ENCODE results near the gene COG4. TPM values are rescaled to one million over a fixed set of nuclear protein-coding genes. Genes with fewer than 3 reads are reported as not detected.

Gene COG4
- total RNA-seq, 6 experiments from 2014 or later: 24.5 to 32.9 (median 30.7) TPM

- ATAC-seq: no peak
Measured at GRCh38 chr16:70551788-70552187, 28.4 kb upstream of the COG4 start.

GRCh38 chr16:70550082-70550481 lies 26.7 kb upstream of the COG4 start:
- DNase-seq: no peak
- no peak for ATAC-seq
- WGBS (ENCODE audit: insufficient coverage, low coverage, low lambda C conversion rate, missing lambda C conversion rate): 80% methylated on average over 1 of the region's 1 CpG
- H3K4me1 ChIP-seq: no peaks in the 10 kb centered on the region
- H3K36me3 ChIP-seq: peaks cover 6 to 98% (median 52%) of the 10 kb centered on the region in 4 donors
- intact Hi-C loops (cut with DNase I): no loop called here
- H3K27me3 ChIP-seq: no peaks in the 10 kb centered on the region
- no peak for TF ChIP-seq CTCF (IDR thresholded peaks at IDR 0.05)
- no peak for TF ChIP-seq POLR2A (IDR thresholded peaks at IDR 0.05)
- no peak overlapping the region for H3K4me3 ChIP-seq
- H3K27ac ChIP-seq: no peak overlapping the region
- no peaks in the 10 kb centered on the region for H3K9me3 ChIP-seq

More at GRCh38 chr16:70551788-70552187, 28.4 kb upstream of the COG4 start:
- TF ChIP-seq POLR2A (IDR thresholded peaks at IDR 0.05): no peak
- TF ChIP-seq CTCF (IDR thresholded peaks at IDR 0.05): no peak
- 96% methylated on average over 3 of the region's 3 CpGs for WGBS (ENCODE audit: insufficient coverage, low coverage, low lambda C conversion rate, missing lambda C conversion rate)
- DNase-seq: no peak
- Histone ChIP-seq H3K9me3 (no peaks in the 10 kb centered on the region), H3K27ac (no peak overlapping the region), H3K36me3 (peaks cover 6 to 98% (median 52%) of the 10 kb centered on the region in 4 donors), H3K27me3 (no peaks in the 10 kb centered on the region), H3K4me3 (no peak overlapping the region), H3K4me1 (no peaks in the 10 kb centered on the region)
- intact Hi-C loops (cut with DNase I): no loop called here

GRCh38 chr16:70548936-70549335 lies 25.6 kb upstream of the COG4 start:
- no peak for ATAC-seq
- no peak for DNase-seq
- intact Hi-C loops (cut with DNase I): no loop called here
- TF ChIP-seq POLR2A (IDR thresholded peaks at IDR 0.05) (no peak), CTCF (IDR thresholded peaks at IDR 0.05) (no peak)
- H3K27me3 ChIP-seq: no peaks in the 10 kb centered on the region
- no peak overlapping the region for H3K4me3 ChIP-seq
- peaks cover 10 to 98% (median 55%) of the 10 kb centered on the region in 4 donors for H3K36me3 ChIP-seq
- no peak overlapping the region for H3K27ac ChIP-seq
- 88% methylated on average over 2 of the region's 2 CpGs for WGBS (ENCODE audit: insufficient coverage, low coverage, low lambda C conversion rate, missing lambda C conversion rate)
- no peaks in the 10 kb centered on the region for H3K9me3 ChIP-seq
- no peaks in the 10 kb centered on the region for H3K4me1 ChIP-seq

- TF ChIP-seq POLR2A (IDR thresholded peaks at IDR 0.05) (no peak), CTCF (IDR thresholded peaks at IDR 0.05) (no peak)
- Histone ChIP-seq H3K27me3 (no peaks in the 10 kb centered on the region), H3K4me3 (no peak overlapping the region), H3K4me1 (no peaks in the 10 kb centered on the region), H3K36me3 (peaks cover 11 to 99% (median 58%) of the 10 kb centered on the region in 4 donors), H3K9me3 (no peaks in the 10 kb centered on the region), H3K27ac (no peak overlapping the region)
- ATAC-seq (no peak), DNase-seq (no peak)
- intact Hi-C loops (cut with DNase I): no loop called here
- whole genome bisulfite sequencing (ENCODE audit: insufficient coverage, low coverage, low lambda C conversion rate, missing lambda C conversion rate): 100% methylated on average over 1 of the region's 1 CpG
Measured at GRCh38 chr16:70544548-70544947, 21.2 kb upstream of the COG4 start.

GRCh38 chr16:70540994-70541393 lies 17.6 kb upstream of the COG4 start:
- ATAC-seq (no peak), DNase-seq (no peak)
- peaks cover 19 to 99% (median 55%) of the 10 kb centered on the region in 4 donors for H3K36me3 ChIP-seq
- H3K4me1 ChIP-seq: no peaks in the 10 kb centered on the region
- no peaks in the 10 kb centered on the region for H3K9me3 ChIP-seq
- 44% methylated on average over 3 of the region's 3 CpGs for WGBS (ENCODE audit: insufficient coverage, low coverage, low lambda C conversion rate, missing lambda C conversion rate)
- no peak overlapping the region for H3K27ac ChIP-seq
- H3K4me3 ChIP-seq: no peak overlapping the region
- intact Hi-C loops (cut with DNase I): no loop called here
- H3K27me3 ChIP-seq: no peaks in the 10 kb centered on the region
- TF ChIP-seq POLR2A (IDR thresholded peaks at IDR 0.05) (no peak), CTCF (IDR thresholded peaks at IDR 0.05) (no peak)
